ENCODE data around the gene PLD6. TPM values are rescaled to one million over a fixed set of nuclear protein-coding genes. Genes with fewer than 3 reads are reported as not detected.
A peak's percentile ranks its signal among the peaks of the same experiment; 100 is the strongest.

The PLD6 gene
- total RNA-seq, 4 donors from 2014 or later, result 7.1 to 20.7 (median 9.3) TPM

DNA sequence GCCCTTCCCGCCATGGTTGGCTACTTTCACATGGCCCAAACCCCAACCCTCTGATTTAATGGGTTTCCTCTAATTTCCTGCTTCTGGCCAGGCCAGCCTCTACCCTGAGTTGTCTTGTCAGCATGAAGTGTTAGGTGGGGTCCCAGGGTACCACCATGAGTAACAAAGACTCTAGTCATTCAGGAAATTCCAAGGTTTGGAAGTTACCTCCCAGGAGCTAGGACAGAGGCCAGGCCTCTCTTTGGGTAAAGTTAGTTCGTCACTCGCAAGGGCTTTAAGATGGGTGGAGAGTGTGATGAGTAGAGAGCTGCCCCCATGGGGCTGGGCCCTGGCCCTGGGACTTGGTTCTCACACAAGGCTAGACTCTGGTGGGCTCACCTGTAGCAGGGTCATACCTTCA is 54.6 kb downstream of the PLD6 start:
- Histone ChIP-seq H3K4me3 (no peak overlapping the region), H3K27me3 (no peaks in the 10 kb centered on the region), H3K9me3 (no peaks in the 10 kb centered on the region), H3K27ac (peak overlapping the region; percentile 21 to 81 (median 78)), H3K36me3 (peaks cover 0 to 89% of the 10 kb centered on the region in 2 donors), H3K4me1 (peaks cover 3 to 32% (median 19%) of the 10 kb centered on the region in 3 donors)
- peak; percentile 4 for ATAC-seq
- no peak for TF ChIP-seq POLR2A (IDR thresholded peaks at IDR 0.05)
- TF ChIP-seq, protein P1, sequence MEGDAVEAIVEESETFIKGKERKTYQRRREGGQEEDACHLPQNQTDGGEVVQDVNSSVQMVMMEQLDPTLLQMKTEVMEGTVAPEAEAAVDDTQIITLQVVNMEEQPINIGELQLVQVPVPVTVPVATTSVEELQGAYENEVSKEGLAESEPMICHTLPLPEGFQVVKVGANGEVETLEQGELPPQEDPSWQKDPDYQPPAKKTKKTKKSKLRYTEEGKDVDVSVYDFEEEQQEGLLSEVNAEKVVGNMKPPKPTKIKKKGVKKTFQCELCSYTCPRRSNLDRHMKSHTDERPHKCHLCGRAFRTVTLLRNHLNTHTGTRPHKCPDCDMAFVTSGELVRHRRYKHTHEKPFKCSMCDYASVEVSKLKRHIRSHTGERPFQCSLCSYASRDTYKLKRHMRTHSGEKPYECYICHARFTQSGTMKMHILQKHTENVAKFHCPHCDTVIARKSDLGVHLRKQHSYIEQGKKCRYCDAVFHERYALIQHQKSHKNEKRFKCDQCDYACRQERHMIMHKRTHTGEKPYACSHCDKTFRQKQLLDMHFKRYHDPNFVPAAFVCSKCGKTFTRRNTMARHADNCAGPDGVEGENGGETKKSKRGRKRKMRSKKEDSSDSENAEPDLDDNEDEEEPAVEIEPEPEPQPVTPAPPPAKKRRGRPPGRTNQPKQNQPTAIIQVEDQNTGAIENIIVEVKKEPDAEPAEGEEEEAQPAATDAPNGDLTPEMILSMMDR (IDR thresholded peaks at IDR 0.05), result no peak
- TF ChIP-seq POLR2AphosphoS5 (IDR thresholded peaks at IDR 0.05), result no peak
- TF ChIP-seq EP300 (IDR thresholded peaks at IDR 0.05), result no peak
- WGBS, 2 donors (ENCODE audit: low coverage in 1 of 2), result 50 to 62% methylated on average over 2 to 3 of the region's 3 CpGs

DNA sequence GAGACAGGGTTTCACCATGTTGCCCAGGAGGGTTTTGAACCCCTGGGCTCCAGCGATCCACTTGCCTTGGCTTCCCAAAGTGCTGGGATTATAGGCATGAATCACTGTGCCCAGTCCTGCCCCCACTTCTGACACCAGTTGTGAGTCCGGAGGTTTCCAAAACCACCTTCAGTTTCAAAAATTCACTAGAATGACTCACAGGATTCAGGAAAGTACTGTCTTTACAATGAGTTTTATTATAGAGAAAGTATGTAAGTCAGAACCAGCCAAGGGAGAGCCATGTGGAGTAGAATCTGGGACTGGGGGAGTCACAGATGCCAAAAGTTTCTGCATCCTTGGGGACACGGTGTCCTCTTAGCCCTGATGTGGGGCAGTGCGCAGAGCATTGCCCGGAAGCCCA is 55.1 kb downstream of the PLD6 start:
- Histone ChIP-seq H3K27me3 (no peaks in the 10 kb centered on the region), H3K4me3 (no peak overlapping the region), H3K27ac (peak overlapping the region in 3 of 4 donors; percentile 75 to 81 (median 80)), H3K9me3 (no peaks in the 10 kb centered on the region), H3K4me1 (peaks cover 3 to 32% (median 19%) of the 10 kb centered on the region in 3 donors), H3K36me3 (peaks cover 0 to 89% of the 10 kb centered on the region in 2 donors)
- WGBS, 2 donors (ENCODE audit: low coverage in 1 of 2), result 80 to 91% methylated on average over 1 to 4 of the region's 5 CpGs
- TF ChIP-seq EP300 (IDR thresholded peaks at IDR 0.05) (no peak), POLR2A (IDR thresholded peaks at IDR 0.05) (no peak), POLR2AphosphoS5 (IDR thresholded peaks at IDR 0.05) (no peak)
- TF ChIP-seq, protein P1 (IDR thresholded peaks at IDR 0.05), result no peak
- ATAC-seq, result no peak

Small RNAs within 50 kb of the gene (small RNA-seq; reads per million reads assigned to genes)
- gene RNU6-767P, result 0 reads per million in 4 donors

Other genes with a start within 250 kb of the PLD6 start
- gene TNFRSF13B, start 234.2 kb downstream of the PLD6 start, total RNA-seq, result under 1 TPM in 1 of 4 donors, not detected in 3; 0.81 TPM
- 100 to 1,000 TPM; 113 to 233 (median 155) TPM for gene MPRIP, start 163.9 kb downstream of the PLD6 start, total RNA-seq
- 10 to 100 TPM; 24.8 to 91.5 (median 46.6) TPM for gene FLCN, start 30.8 kb upstream of the PLD6 start, total RNA-seq
- 10 to 100 TPM; 51.8 to 85.3 (median 54.8) TPM for gene COPS3, start 74.9 kb upstream of the PLD6 start, total RNA-seq
- gene NT5M, start 97.0 kb upstream of the PLD6 start, total RNA-seq, result 1 to 10 TPM; 2.3 to 9.0 (median 4.5) TPM

Data from gastroesophageal sphincter (tissue), 4 donors.